ENCODE measurements around the gene IDH3G.
"Not testable (repeated sequence)": the region's sequence is repeated elsewhere in the genome, so short reads cannot be mapped to it uniquely, and the experiment has no call there.

IDH3G gene

DNA sequence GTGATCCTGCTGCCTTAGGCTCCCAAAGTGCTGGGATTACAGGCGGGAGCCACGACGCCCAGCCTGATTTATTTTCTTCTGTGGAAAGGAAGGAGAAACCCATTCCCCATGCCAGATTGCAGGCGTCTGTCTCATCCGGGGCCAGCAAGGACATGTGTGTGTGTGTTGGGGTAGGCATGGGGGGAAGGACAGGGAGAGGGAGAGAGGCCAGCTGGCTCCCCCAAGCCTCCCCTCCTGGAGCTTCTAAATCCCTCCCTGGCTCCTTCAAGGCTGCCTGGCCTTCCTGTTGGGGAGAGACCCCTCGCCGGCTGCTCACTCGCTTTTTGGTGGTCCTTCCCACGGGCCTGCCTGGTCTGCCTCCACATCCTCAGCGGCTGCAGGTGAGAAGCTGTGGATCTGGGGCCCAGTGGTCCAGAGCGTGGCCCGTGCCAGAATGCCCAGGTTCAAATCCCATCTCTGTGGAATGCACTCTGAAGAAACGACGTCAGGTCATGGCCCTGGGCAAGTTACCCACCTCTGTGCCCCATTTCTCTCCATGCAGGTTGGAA, 31.5 kb downstream of the IDH3G start:
- DNase-seq (ENCODE audit: low spot score) = no peak

DNA sequence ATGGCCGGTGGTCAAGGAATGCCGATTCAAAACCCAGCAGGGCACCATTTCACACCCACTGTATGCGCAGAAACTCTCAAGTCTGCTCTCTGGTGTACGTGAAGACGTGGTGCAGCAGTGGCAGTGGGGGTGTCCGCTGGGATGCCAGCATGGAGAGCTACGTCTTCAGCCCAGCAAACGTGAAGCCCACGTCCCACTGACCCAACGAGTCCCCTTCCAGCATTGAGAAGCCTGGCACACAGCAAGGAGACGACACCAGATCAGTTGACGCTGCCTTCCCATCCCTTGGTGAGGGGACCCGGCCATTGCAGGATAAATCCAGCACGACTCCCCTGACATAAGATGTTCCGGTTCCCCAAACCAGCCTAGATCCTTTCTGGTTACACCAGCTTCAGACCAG, 32.3 kb downstream of the IDH3G start:
- DNase-seq (ENCODE audit: low spot score) = no peak

GRCh38 chrX:153755136-153755535, 39.0 kb downstream of the IDH3G start:
- DNase-seq (ENCODE audit: low spot score) = no peak

GRCh38 chrX:153750127-153750774, 43.9 kb downstream of the IDH3G start:
- no peak for DNase-seq (ENCODE audit: low spot score)

DNA sequence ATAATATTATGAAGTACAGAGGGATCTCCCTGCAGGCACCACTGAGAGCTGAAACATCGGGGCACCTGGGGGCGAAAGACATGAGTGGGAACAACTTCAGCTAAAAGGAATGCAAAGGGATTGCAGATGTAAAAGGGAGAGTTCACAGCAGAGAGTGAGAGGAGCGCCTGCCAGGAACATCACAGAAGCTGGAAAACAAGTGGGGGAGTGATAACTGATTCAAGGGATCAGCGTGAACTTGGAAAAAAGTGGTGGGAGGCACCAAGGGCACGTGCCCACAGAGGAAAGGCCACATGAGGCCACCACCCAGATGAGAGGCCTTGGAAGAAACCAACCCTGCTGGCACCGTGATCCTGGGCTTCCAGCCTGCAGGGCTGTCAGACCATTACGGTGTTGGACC, 45.2 kb downstream of the IDH3G start:
- not testable (repeated sequence) for DNase-seq (ENCODE audit: low spot score)

GRCh38 chrX:153746991-153747390, 47.2 kb downstream of the IDH3G start:
- DNase-seq (ENCODE audit: low spot score) = not testable (repeated sequence)

- DNase-seq (ENCODE audit: low spot score) = no peak
Observed at GRCh38 chrX:153746359-153746758, 47.8 kb downstream of the IDH3G start.

- not testable (repeated sequence) for DNase-seq (ENCODE audit: low spot score)
Observed at GRCh38 chrX:153745067-153745433, 49.1 kb downstream of the IDH3G start.

GRCh38 chrX:153744210-153745066, 49.7 kb downstream of the IDH3G start:
- DNase-seq (ENCODE audit: low spot score) = no peak

GRCh38 chrX:153743468-153744209, 50.5 kb downstream of the IDH3G start:
- not testable (repeated sequence) for DNase-seq (ENCODE audit: low spot score)

DNA sequence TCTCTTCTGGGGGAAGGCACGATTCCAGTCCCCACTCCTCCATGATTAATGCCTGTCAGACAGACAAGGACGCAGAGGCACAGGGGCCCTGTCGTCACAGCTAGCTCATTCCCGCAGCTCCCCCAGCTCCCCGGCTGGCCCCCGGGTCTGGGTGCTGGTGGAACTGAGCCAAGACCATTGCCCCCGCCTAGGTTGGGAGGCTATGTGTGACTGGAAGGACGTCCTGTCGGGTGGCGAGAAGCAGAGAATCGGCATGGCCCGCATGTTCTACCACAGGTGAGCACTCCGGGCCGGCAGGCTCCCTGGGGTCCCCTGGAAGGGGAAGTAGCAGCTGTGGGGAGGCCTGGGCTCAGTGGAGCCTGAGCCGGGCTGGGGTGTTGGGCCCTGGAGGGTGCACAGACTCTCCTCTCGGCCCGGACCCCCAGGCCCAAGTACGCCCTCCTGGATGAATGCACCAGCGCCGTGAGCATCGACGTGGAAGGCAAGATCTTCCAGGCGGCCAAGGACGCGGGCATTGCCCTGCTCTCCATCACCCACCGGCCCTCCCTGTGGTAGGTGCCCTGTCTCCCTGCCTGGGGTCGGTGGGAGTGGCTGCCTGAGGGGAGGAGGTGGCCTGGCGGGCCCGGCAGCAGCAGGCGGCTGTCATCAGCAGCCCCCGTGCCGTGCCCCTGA, 51.2 kb downstream of the IDH3G start:
- not testable (repeated sequence) for DNase-seq (ENCODE audit: low spot score)

GRCh38 chrX:153742111-153742510, 52.1 kb downstream of the IDH3G start:
- not testable (repeated sequence) for DNase-seq (ENCODE audit: low spot score)

DNA sequence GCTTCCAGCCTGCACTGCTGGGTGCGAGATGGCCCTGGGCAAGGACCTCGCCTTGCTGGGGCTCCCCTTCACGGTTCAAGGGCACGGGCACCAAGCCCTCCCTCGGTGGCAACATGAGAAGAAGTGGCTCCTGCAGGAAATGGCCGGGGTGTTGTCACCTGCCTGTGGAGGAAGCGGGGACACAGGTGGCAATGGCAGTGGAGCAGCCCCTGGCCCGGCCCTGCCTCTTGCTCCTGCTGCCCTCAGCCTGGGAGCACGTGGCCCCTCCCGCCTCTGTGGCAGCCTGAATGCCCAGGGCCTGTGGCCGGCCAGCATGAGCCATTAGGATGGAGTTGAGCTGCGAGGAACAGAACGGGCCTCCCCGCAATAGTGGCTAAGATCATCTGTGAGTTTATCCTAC, 52.7 kb downstream of the IDH3G start:
- DNase-seq (ENCODE audit: low spot score) = no peak

DNA sequence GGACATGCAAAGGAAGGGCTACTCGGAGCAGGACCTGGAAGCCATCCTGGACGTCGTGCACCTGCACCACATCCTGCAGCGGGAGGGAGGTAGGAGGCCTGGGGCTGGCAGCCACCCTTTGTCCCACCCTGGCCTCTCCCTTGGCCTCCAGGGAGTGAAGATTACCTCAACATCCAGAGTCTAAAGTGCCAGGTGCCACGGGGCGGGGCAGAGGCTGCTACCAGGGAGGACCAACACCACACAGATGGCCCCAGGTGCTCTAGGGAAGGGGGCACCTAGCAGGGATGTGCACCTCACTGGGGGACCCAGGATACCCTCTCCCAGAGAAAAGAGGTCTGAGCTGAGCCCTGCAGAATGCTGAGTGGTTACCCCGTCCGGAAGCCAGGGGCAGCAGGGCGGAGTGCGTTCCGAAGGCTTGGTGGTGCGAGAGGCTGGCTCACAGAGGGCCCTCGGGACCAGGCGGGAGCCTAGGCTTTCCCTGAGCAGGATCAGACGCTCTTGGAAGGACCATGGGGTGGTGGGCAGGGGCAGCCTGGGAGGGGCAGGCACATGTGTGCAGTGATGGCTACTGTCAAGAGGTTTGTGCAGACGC, 53.4 kb downstream of the IDH3G start:
- no peak for DNase-seq (ENCODE audit: low spot score)

DNA sequence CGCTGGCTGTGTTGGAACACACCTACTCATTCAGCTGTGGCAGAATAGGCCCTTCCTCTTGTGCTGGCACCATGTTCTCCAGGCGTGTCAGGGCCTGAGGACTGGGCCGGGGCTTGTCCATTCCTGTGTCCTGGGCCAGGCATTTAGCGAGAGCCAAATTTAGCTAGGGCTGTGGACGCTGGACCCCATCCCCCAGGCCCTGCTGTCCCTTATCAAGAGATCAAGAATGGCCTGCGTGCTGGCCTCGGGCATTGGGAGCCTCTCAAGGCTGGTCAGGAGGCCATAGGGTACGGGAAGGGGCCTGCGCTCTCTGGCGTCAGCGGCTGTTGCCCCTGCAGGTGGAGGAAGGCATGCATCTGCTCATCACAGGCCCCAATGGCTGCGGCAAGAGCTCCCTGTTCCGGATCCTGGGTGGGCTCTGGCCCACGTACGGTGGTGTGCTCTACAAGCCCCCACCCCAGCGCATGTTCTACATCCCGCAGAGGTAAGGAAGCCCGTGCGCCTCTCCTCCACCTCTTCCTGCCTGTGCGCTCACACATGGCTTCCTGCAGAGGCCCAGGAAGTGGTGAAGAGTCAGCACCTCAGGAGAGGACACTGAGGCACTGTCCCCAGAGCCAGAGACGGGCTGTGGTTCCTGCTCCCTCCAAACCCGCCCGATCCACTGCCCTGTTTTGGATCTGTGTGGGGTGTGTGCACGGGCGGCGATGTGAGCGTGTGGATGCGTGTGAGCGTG, 54.3 kb downstream of the IDH3G start:
- no peak for DNase-seq (ENCODE audit: low spot score)

- DNase-seq (ENCODE audit: low spot score) = no peak
Observed at GRCh38 chrX:153738056-153738605, 56.0 kb downstream of the IDH3G start.

DNA sequence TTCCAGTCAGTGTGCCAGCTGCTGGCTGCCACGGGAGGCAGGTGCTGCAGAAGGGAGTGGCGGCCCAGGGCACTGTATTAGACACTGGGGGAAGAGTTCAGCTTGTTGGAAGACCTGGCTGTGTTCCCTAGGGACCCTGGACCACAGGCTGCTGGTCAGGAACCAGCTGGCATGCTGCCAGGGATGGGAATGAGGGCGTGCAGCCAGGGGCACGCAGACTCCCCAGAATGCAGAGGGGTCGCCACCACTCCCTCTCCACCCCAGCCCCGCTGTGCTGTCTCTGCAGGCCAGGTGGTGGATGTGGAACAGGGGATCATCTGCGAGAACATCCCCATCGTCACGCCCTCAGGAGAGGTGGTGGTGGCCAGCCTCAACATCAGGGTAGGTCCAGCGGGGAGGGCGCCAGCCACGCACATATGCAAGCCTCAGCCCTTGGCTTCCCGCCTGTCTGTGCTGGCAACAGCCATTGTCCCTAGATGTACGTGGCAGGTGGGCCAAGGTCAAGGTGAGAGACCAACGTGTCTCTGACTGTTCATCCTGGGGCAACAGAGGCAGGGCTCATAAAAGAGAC, 57.2 kb downstream of the IDH3G start:
- no peak for DNase-seq (ENCODE audit: low spot score)

DNA sequence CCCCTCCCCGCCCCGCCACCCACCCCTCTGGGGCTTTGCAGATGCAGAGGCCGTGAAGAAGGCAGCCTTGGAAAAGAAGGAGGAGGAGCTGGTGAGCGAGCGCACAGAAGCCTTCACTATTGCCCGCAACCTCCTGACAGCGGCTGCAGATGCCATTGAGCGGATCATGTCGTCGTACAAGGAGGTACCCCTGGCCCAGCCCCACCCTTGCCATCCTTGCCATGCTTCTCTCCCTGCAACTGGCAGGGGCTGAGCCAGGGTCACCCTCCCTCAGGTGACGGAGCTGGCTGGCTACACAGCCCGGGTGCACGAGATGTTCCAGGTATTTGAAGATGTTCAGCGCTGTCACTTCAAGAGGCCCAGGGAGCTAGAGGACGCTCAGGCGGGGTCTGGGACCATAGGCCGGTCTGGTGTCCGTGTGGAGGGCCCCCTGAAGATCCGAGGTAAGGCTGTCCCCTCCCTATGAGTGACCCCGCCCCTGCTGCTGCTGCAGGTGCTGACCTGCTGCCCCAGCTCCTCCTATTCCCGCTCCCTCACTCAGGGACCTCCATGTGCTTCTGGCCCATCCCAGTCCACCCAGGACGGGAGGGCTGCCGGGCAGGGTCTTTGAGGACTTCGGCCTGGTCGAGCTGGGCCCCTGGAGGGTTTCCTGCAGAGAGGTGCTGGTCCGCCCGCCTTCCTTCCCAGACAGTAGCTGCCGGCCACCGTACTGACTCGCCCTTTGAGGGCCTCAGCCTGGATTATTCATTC, 57.9 kb downstream of the IDH3G start:
- no peak for DNase-seq (ENCODE audit: low spot score)

Data from CD4-positive, alpha-beta T cell treated with Interleukin-2 at 100 ng/mL for 4 hours (primary cell).